Measurements from ENCODE around the gene EVPLL. TPM values are rescaled to one million over a fixed set of nuclear protein-coding genes. Genes with fewer than 3 reads are reported as not detected.
"Not testable (repeated sequence)": the region's sequence is repeated elsewhere in the genome, so short reads cannot be mapped to it uniquely, and the experiment has no call there.

Gene EVPLL
- total RNA-seq, result not detected
- under 1 TPM in 2 of 3 donors, not detected in 1; 0.28 to 0.60 TPM for polyA plus RNA-seq

GRCh38 chr17:18377437-18378204 is at the start of gene EVPLL:
Gene EVPLL (plus strand): TSS chr17:18377778. CDS start chr17:18380938, 3,160 bp downstream.
- DNase-seq, result peak; percentile 70
- TF ChIP-seq POLR2AphosphoS5 (IDR thresholded peaks at IDR 0.05), result no peak
- TF ChIP-seq, protein P1, sequence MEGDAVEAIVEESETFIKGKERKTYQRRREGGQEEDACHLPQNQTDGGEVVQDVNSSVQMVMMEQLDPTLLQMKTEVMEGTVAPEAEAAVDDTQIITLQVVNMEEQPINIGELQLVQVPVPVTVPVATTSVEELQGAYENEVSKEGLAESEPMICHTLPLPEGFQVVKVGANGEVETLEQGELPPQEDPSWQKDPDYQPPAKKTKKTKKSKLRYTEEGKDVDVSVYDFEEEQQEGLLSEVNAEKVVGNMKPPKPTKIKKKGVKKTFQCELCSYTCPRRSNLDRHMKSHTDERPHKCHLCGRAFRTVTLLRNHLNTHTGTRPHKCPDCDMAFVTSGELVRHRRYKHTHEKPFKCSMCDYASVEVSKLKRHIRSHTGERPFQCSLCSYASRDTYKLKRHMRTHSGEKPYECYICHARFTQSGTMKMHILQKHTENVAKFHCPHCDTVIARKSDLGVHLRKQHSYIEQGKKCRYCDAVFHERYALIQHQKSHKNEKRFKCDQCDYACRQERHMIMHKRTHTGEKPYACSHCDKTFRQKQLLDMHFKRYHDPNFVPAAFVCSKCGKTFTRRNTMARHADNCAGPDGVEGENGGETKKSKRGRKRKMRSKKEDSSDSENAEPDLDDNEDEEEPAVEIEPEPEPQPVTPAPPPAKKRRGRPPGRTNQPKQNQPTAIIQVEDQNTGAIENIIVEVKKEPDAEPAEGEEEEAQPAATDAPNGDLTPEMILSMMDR (IDR thresholded peaks at IDR 0.05), result no peak
- TF ChIP-seq POLR2A (IDR thresholded peaks at IDR 0.05), result no peak
- no peak for TF ChIP-seq EP300 (IDR thresholded peaks at IDR 0.05)
- H3K27me3 ChIP-seq, result peaks cover 4 to 32% (median 18%) of the 10 kb centered on the region in 3 donors
- no peak within 1 kb of the TSS for H3K4me3 ChIP-seq
- H3K4me1 ChIP-seq, result peaks cover 0 to under 1% (median 0%) of the 10 kb centered on the region in 4 donors
- intact Hi-C loops (cut with DNase I), result no loop called here
- peaks cover 0 to 5% (median 3%) of the 10 kb centered on the region in 4 donors for H3K9me3 ChIP-seq
- 23 to 53% methylated on average over 20 of the region's 20 CpGs for WGBS, 2 donors
- H3K27ac ChIP-seq, result no peak within 1 kb of the TSS
- no peaks in the 10 kb centered on the region for H3K36me3 ChIP-seq

DNA sequence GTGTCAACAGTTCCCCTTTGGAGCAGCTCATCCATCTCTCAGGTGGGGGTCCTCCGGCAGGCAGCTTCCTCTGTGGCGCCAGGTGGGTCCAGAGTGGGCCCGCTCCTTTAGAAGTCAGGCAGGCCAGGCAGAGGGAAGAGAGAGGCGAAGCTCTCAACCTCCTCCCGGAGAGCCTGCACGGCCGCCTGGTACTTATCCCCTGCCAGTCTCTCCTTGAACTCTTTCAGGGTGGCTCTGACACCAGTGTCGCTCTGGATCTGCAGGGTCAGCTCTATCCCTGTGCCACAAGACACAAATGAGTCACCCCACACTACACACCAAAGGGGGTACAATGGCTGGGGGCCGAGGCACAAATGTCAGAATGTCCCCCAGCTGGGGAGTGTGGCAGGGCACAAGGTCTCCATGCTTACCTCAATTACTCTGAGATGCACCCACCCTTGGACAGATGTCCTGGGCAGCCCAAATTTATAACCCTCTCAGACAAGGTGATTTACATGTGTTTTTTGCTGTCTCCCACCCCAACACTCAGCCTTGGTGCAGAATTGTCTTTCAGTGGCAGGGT is 48.9 kb upstream of the EVPLL start:
- Histone ChIP-seq H3K36me3 (peaks cover 14 to 98% (median 34%) of the 10 kb centered on the region in 4 donors), H3K27ac (no peak overlapping the region), H3K27me3 (no peaks in the 10 kb centered on the region), H3K4me1 (no peaks in the 10 kb centered on the region), H3K9me3 (no peaks in the 10 kb centered on the region), H3K4me3 (no peak overlapping the region)
- no peak for DNase-seq
- intact Hi-C loops (cut with DNase I), result no loop called here
- 94 to 95% methylated on average over 9 of the region's 9 CpGs for WGBS, 2 donors
- TF ChIP-seq, protein P1 (IDR thresholded peaks at IDR 0.05), result no peak

- Histone ChIP-seq H3K27ac (no peak overlapping the region), H3K4me3 (no peak overlapping the region), H3K27me3 (no peaks in the 10 kb centered on the region), H3K9me3 (no peaks in the 10 kb centered on the region), H3K4me1 (no peaks in the 10 kb centered on the region), H3K36me3 (peaks cover 0 to 93% (median 28%) of the 10 kb centered on the region in 4 donors)
- no peak for DNase-seq
- intact Hi-C loops (cut with DNase I), result no loop called here
- 80 to 87% methylated on average over 9 of the region's 9 CpGs for WGBS, 2 donors
- TF ChIP-seq POLR2A (IDR thresholded peaks at IDR 0.05) (no peak), POLR2AphosphoS5 (IDR thresholded peaks at IDR 0.05) (no peak), EP300 (IDR thresholded peaks at IDR 0.05) (no peak)
- TF ChIP-seq, protein P1 (IDR thresholded peaks at IDR 0.05), result no peak
These were observed 45.7 kb upstream of the EVPLL start for GRCh38 chr17:18331879-18332278.

- 88 to 89% methylated on average over 4 of the region's 4 CpGs for WGBS, 2 donors
- Histone ChIP-seq H3K27ac (no peak overlapping the region), H3K36me3 (peaks cover 0 to 86% (median 24%) of the 10 kb centered on the region in 4 donors), H3K4me1 (no peaks in the 10 kb centered on the region), H3K9me3 (no peaks in the 10 kb centered on the region), H3K4me3 (no peak overlapping the region), H3K27me3 (no peaks in the 10 kb centered on the region)
- no peak for DNase-seq
- intact Hi-C loops (cut with DNase I), result no loop called here
- no peak for TF ChIP-seq POLR2A (IDR thresholded peaks at IDR 0.05)
- no peak for TF ChIP-seq EP300 (IDR thresholded peaks at IDR 0.05)
- TF ChIP-seq, protein P1 (IDR thresholded peaks at IDR 0.05), result no peak
- no peak for TF ChIP-seq POLR2AphosphoS5 (IDR thresholded peaks at IDR 0.05)
These were observed 44.6 kb upstream of the EVPLL start for GRCh38 chr17:18332909-18333489.

GRCh38 chr17:18338158-18338557 is 39.4 kb upstream of the EVPLL start:
- intact Hi-C loops (cut with DNase I); H3K27ac ChIP-seq; H3K27me3 ChIP-seq; H3K9me3 ChIP-seq; H3K4me3 ChIP-seq; H3K4me1 ChIP-seq: not testable (repeated sequence)
- DNase-seq, result peak; percentile 20
- peaks cover 6 to 67% (median 25%) of the 10 kb centered on the region in 4 donors for H3K36me3 ChIP-seq
- 97% methylated on average over 25 of the region's 25 CpGs for WGBS, 2 donors

Measured in sigmoid colon (tissue), 7 donors.